Kidney (tissue), 14 donors: ENCODE results near the gene KLK11. TPM values are rescaled to one million over a fixed set of nuclear protein-coding genes. Genes with fewer than 3 reads are reported as not detected.

ENCODE experiments used
- DNase-seq, 5 donors: peaks; one replicate each; pipeline ENCODE4 v3.0.0-alpha.2; 2013 to 2020
- FAIRE-seq: peaks from 2 replicates; lab custom pipeline; 2012; peaks lifted over from hg19 to GRCh38; lab: Jason Lieb, UNC
- H3K27ac ChIP-seq, 2 donors: one replicate each; pipeline ENCODE4 v1.7.0; 2013; ENCODE audit warnings: low read depth in 2 of 2, low read length in 2 of 2, inconsistent platforms in 1 of 2
- H3K27me3 ChIP-seq: one replicate; pipeline ENCODE4 v1.7.1; 2013; ENCODE audit warnings: low read length, inconsistent platforms; ENCODE audit not compliant: control insufficient read depth, insufficient read depth
- H3K36me3 ChIP-seq, 3 donors: one replicate each; pipeline versions ENCODE4 v1.7.0 to v1.7.1; 2013; ENCODE audit warnings: low read length in 3 of 3, control low read depth in 1 of 3, inconsistent platforms in 1 of 3; ENCODE audit not compliant: insufficient read depth in 3 of 3, control insufficient read depth in 2 of 3
- H3K4me1 ChIP-seq, 3 donors: one replicate each; pipeline versions ENCODE4 v1.7.0 to v1.7.1; 2013; ENCODE audit warnings: low read length in 3 of 3, inconsistent platforms in 1 of 3, low read depth in 1 of 3; ENCODE audit not compliant: control insufficient read depth in 2 of 3, insufficient read depth in 2 of 3
- H3K4me3 ChIP-seq, 3 donors: one replicate each; pipeline versions ENCODE4 v1.7.0 to v1.8.1; 2013; ENCODE audit warnings: low read length in 3 of 3, control low read depth in 1 of 3, inconsistent platforms in 1 of 3
- H3K9ac ChIP-seq, 3 donors: one replicate each; pipeline versions ENCODE4 v1.7.0 to v1.7.1; 2013; ENCODE audit warnings: low read length in 3 of 3, control low read depth in 1 of 3, inconsistent platforms in 1 of 3
- H3K9me3 ChIP-seq, 3 donors: one replicate each; pipeline versions ENCODE4 v1.7.0 to v1.7.1; 2013; ENCODE audit warnings: low read length in 3 of 3, control low read depth in 1 of 3, inconsistent platforms in 1 of 3; ENCODE audit not compliant: control insufficient read depth in 2 of 3, insufficient read depth in 1 of 3
- intact Hi-C: fragments of 100-400 bp; cut with DNase I; formaldehyde crosslinking; loops from one replicate; pipeline ENCODE4 v1.11.1; 2022
- polyA plus RNA-seq: library from polyadenylated mRNA; stranded (reverse); fragments of 350-450 nt; fragmentation: Illumina TruSeq; extraction: RNeasy Lipid Tissue Mini Kit (QIAGEN cat#74804); gene quantifications from one replicate; pipeline ENCODE4 v1.2.3, GENCODE V29; 2014; ENCODE audit warnings: low read depth, low replicate concordance; ENCODE audit not compliant: insufficient read depth
- total RNA-seq: library from RNA; stranded (reverse); fragmentation: NEBNext Ultra II Directional; extraction: Animal tissue kit (Norgen Biotek cat#: 25700); gene quantifications from one replicate; pipeline ENCODE4 v1.2.1, GENCODE V29; 2021
- TF ChIP-seq, protein P1 (sequence below): IDR thresholded peaks from 3 replicates; pipeline ENCODE4 v1.5.1; 2012; ENCODE audit warnings: mild to moderate bottlenecking, moderate library complexity, borderline replicate concordance; ENCODE audit not compliant: insufficient read depth; ENCODE audit errors: extremely low read depth
- donor health status: control.
- donor health status: control.
- donor health status: control.
- donor health status: control.
- donor health status: control.
- donor health status: DM: yes; HTN: yes; CAD: no.
- donor health status: Normal renal cell carcinoma (clear cell type).

KLK11 gene
- total and polyA plus RNA-seq, 2 donors from 2014 or later = 0.47 TPM; not detected in 1

DNA sequence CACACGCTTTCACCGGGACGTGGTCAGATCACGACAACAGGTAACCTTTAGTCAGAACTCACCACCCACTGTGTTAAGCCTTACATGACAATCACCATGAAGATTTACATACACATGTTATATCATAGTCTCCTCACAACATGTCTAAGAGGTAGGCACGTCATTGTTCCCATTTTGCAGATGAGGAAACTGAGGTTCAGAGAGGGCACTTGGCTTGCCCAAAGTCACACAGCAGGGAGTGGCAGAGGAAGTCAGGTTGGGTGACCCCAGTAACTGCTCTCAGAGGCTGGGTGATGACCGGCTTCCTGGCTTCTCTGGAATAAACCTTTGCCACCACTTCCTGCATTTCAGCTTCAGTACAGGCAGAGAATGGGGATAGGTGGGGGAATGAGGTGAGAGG lies 12.2 kb downstream of the KLK11 start:
- TF ChIP-seq, protein P1, sequence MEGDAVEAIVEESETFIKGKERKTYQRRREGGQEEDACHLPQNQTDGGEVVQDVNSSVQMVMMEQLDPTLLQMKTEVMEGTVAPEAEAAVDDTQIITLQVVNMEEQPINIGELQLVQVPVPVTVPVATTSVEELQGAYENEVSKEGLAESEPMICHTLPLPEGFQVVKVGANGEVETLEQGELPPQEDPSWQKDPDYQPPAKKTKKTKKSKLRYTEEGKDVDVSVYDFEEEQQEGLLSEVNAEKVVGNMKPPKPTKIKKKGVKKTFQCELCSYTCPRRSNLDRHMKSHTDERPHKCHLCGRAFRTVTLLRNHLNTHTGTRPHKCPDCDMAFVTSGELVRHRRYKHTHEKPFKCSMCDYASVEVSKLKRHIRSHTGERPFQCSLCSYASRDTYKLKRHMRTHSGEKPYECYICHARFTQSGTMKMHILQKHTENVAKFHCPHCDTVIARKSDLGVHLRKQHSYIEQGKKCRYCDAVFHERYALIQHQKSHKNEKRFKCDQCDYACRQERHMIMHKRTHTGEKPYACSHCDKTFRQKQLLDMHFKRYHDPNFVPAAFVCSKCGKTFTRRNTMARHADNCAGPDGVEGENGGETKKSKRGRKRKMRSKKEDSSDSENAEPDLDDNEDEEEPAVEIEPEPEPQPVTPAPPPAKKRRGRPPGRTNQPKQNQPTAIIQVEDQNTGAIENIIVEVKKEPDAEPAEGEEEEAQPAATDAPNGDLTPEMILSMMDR = no peak
- no peaks in the 10 kb centered on the region for H3K4me1 ChIP-seq
- H3K9ac ChIP-seq = no peak overlapping the region
- no peak overlapping the region for H3K27ac ChIP-seq
- intact Hi-C loops = no loop called here
- H3K4me3 ChIP-seq = no peak overlapping the region
- H3K27me3 ChIP-seq = peaks cover 8% of the 10 kb centered on the region
- DNase-seq = peak in 1 of 5 donors; percentile 15
- no peaks in the 10 kb centered on the region for H3K36me3 ChIP-seq
- no peaks in the 10 kb centered on the region for H3K9me3 ChIP-seq
- no peak for FAIRE-seq

- Histone ChIP-seq H3K9me3 (no peaks in the 10 kb centered on the region), H3K27me3 (peaks cover 8% of the 10 kb centered on the region), H3K27ac (no peak overlapping the region), H3K36me3 (no peaks in the 10 kb centered on the region), H3K4me1 (no peaks in the 10 kb centered on the region), H3K9ac (no peak overlapping the region), H3K4me3 (no peak overlapping the region)
- TF ChIP-seq, protein P1 = no peak
- FAIRE-seq = no peak
- intact Hi-C loops = no loop called here
- DNase-seq = peak in 1 of 5 donors; percentile 14
Observed at GRCh38 chr19:51012661-51013190, 13.7 kb downstream of the KLK11 start.

GRCh38 chr19:51010066-51010795 lies 16.2 kb downstream of the KLK11 start:
- H3K4me3 ChIP-seq = no peak overlapping the region
- H3K27me3 ChIP-seq = no peaks in the 10 kb centered on the region
- H3K9me3 ChIP-seq = no peaks in the 10 kb centered on the region
- no peaks in the 10 kb centered on the region for H3K4me1 ChIP-seq
- FAIRE-seq (no peak), DNase-seq (no peak)
- TF ChIP-seq, protein P1 = no peak
- H3K36me3 ChIP-seq = no peaks in the 10 kb centered on the region
- intact Hi-C loops = no loop called here
- no peak overlapping the region for H3K27ac ChIP-seq
- H3K9ac ChIP-seq = no peak overlapping the region
